ENCODE measurements around the gene DDX3X. TPM values are rescaled to one million over a fixed set of nuclear protein-coding genes. Genes with fewer than 3 reads are reported as not detected.
"Not testable (repeated sequence)": the region's sequence is repeated elsewhere in the genome, so short reads cannot be mapped to it uniquely, and the experiment has no call there.

The DDX3X gene
- total RNA-seq (100 to 1,000 TPM; 222 to 284 TPM), polyA plus RNA-seq (ENCODE audit: insufficient read length in 2 of 2) (100 to 1,000 TPM; 121 to 176 TPM)
- long read RNA-seq, donor 1, full-length matches to known transcripts = 14 of 39 reads
- long read RNA-seq, donor 1, partial matches to known transcripts = 25 of 39 reads
- long read RNA-seq, donor 1, other reads (novel, unspliced or antisense) = 0 of 39 reads
- long read RNA-seq, donor 2, full-length matches to known transcripts = 6 of 31 reads
- long read RNA-seq, donor 2, partial matches to known transcripts = 25 of 31 reads
- long read RNA-seq, donor 2, other reads (novel, unspliced or antisense) = 0 of 31 reads
- long read RNA-seq, donor 3, full-length matches to known transcripts = 12 of 17 reads
- long read RNA-seq, donor 3, partial matches to known transcripts = 5 of 17 reads
- long read RNA-seq, donor 3, other reads (novel, unspliced or antisense) = 0 of 17 reads
- long read RNA-seq, donor 4, full-length matches to known transcripts = 19 of 19 reads
- long read RNA-seq, donor 4, partial matches to known transcripts = 0 of 19 reads
- long read RNA-seq, donor 4, other reads (novel, unspliced or antisense) = 0 of 19 reads

- Histone ChIP-seq H3K9me3 (ENCODE audit: control insufficient read depth, insufficient read depth, low read length) (no peaks in the 10 kb centered on the region), H3K4me3 (ENCODE audit: low read depth, low read length) (peak within 1 kb of the TSS; percentile 100), H3K36me3 (ENCODE audit: control insufficient read depth, insufficient read depth, low read length) (peaks cover 3% of the 10 kb centered on the region), H3K27me3 (ENCODE audit: control insufficient read depth, insufficient read depth, low read length) (peaks cover 23% of the 10 kb centered on the region), H3K4me1 (ENCODE audit: control insufficient read depth, insufficient read depth, low read length) (peaks cover 28% of the 10 kb centered on the region), H3K27ac (ENCODE audit: low read depth, low read length) (peak within 1 kb of the TSS; percentile 100)
- under 1% methylated on average over 47 of the region's 47 CpGs for WGBS (ENCODE audit: insufficient coverage)
- DNase-seq (ENCODE audit: low read depth in 4 of 6, low spot score in 6 of 6) = peak; percentile 71 to 98 (median 90)
Measured at GRCh38 chrX:41333744-41334362, at the start of gene DDX3X. TSS of gene DDX3X (plus strand) at chrX:41334162. CDS start at chrX:41334253, 91 bp downstream.

GRCh38 chrX:41285928-41286327 lies 48.0 kb upstream of the DDX3X start:
- not testable (repeated sequence) for H3K4me3 ChIP-seq (ENCODE audit: low read depth, low read length); H3K36me3 ChIP-seq (ENCODE audit: control insufficient read depth, insufficient read depth, low read length); DNase-seq (ENCODE audit: low read depth in 4 of 6, low spot score in 6 of 6); H3K4me1 ChIP-seq (ENCODE audit: control insufficient read depth, insufficient read depth, low read length); H3K27ac ChIP-seq (ENCODE audit: low read depth, low read length); H3K9me3 ChIP-seq (ENCODE audit: control insufficient read depth, insufficient read depth, low read length)
- WGBS (ENCODE audit: insufficient coverage) = 93% methylated on average over 15 of the region's 21 CpGs
- peaks cover 10% of the 10 kb centered on the region for H3K27me3 ChIP-seq (ENCODE audit: control insufficient read depth, insufficient read depth, low read length)

- Histone ChIP-seq H3K36me3 (ENCODE audit: control insufficient read depth, insufficient read depth, low read length) (no peaks in the 10 kb centered on the region), H3K27ac (ENCODE audit: low read depth, low read length) (no peak overlapping the region), H3K9me3 (ENCODE audit: control insufficient read depth, insufficient read depth, low read length) (no peaks in the 10 kb centered on the region), H3K4me3 (ENCODE audit: low read depth, low read length) (no peak overlapping the region), H3K27me3 (ENCODE audit: control insufficient read depth, insufficient read depth, low read length) (peaks cover 4% of the 10 kb centered on the region), H3K4me1 (ENCODE audit: control insufficient read depth, insufficient read depth, low read length) (peaks cover 7% of the 10 kb centered on the region)
- peak in 1 of 6 donors; percentile 61 for DNase-seq (ENCODE audit: low read depth in 4 of 6, low spot score in 6 of 6)
- WGBS (ENCODE audit: insufficient coverage) = 26% methylated on average over 6 of the region's 6 CpGs
Measured at GRCh38 chrX:41288641-41289040, 45.3 kb upstream of the DDX3X start.

- no peaks in the 10 kb centered on the region for H3K36me3 ChIP-seq (ENCODE audit: control insufficient read depth, insufficient read depth, low read length)
- no peak overlapping the region for H3K4me3 ChIP-seq (ENCODE audit: low read depth, low read length)
- no peaks in the 10 kb centered on the region for H3K9me3 ChIP-seq (ENCODE audit: control insufficient read depth, insufficient read depth, low read length)
- H3K4me1 ChIP-seq (ENCODE audit: control insufficient read depth, insufficient read depth, low read length) = peaks cover 7% of the 10 kb centered on the region
- DNase-seq (ENCODE audit: low read depth in 4 of 6, low spot score in 6 of 6) = no peak
- no peak overlapping the region for H3K27ac ChIP-seq (ENCODE audit: low read depth, low read length)
- WGBS (ENCODE audit: insufficient coverage) = 44% methylated on average over 3 of the region's 3 CpGs
- peaks cover 4% of the 10 kb centered on the region for H3K27me3 ChIP-seq (ENCODE audit: control insufficient read depth, insufficient read depth, low read length)
Measured at GRCh38 chrX:41289095-41289494, 44.9 kb upstream of the DDX3X start.

- no peak for DNase-seq (ENCODE audit: low read depth in 4 of 6, low spot score in 6 of 6)
- H3K27ac ChIP-seq (ENCODE audit: low read depth, low read length) = no peak overlapping the region
Measured at GRCh38 chrX:41291309-41291708, 42.7 kb upstream of the DDX3X start.

GRCh38 chrX:41293269-41293668 lies 40.7 kb upstream of the DDX3X start:
- Histone ChIP-seq H3K27me3 (ENCODE audit: control insufficient read depth, insufficient read depth, low read length) (peaks cover 6% of the 10 kb centered on the region), H3K4me3 (ENCODE audit: low read depth, low read length) (no peak overlapping the region), H3K36me3 (ENCODE audit: control insufficient read depth, insufficient read depth, low read length) (no peaks in the 10 kb centered on the region), H3K27ac (ENCODE audit: low read depth, low read length) (no peak overlapping the region), H3K4me1 (ENCODE audit: control insufficient read depth, insufficient read depth, low read length) (peaks cover 7% of the 10 kb centered on the region), H3K9me3 (ENCODE audit: control insufficient read depth, insufficient read depth, low read length) (no peaks in the 10 kb centered on the region)
- 82% methylated on average over 6 of the region's 6 CpGs for WGBS (ENCODE audit: insufficient coverage)
- no peak for DNase-seq (ENCODE audit: low read depth in 4 of 6, low spot score in 6 of 6)

More at GRCh38 chrX:41291309-41291708, 42.7 kb upstream of the DDX3X start:
- H3K4me1 ChIP-seq (ENCODE audit: control insufficient read depth, insufficient read depth, low read length) = peaks cover 7% of the 10 kb centered on the region
- no peaks in the 10 kb centered on the region for H3K9me3 ChIP-seq (ENCODE audit: control insufficient read depth, insufficient read depth, low read length)
- no peak overlapping the region for H3K4me3 ChIP-seq (ENCODE audit: low read depth, low read length)
- no peaks in the 10 kb centered on the region for H3K36me3 ChIP-seq (ENCODE audit: control insufficient read depth, insufficient read depth, low read length)
- H3K27me3 ChIP-seq (ENCODE audit: control insufficient read depth, insufficient read depth, low read length) = peaks cover 6% of the 10 kb centered on the region

GRCh38 chrX:41300758-41301437 lies 33.1 kb upstream of the DDX3X start:
- no peak for DNase-seq (ENCODE audit: low read depth in 4 of 6, low spot score in 6 of 6)
- no peak overlapping the region for H3K27ac ChIP-seq (ENCODE audit: low read depth, low read length)
- 100% methylated on average over 1 of the region's 5 CpGs for WGBS (ENCODE audit: insufficient coverage)
- peaks cover 2% of the 10 kb centered on the region for H3K4me1 ChIP-seq (ENCODE audit: control insufficient read depth, insufficient read depth, low read length)
- H3K27me3 ChIP-seq (ENCODE audit: control insufficient read depth, insufficient read depth, low read length) = peaks cover 31% of the 10 kb centered on the region
- H3K9me3 ChIP-seq (ENCODE audit: control insufficient read depth, insufficient read depth, low read length) = no peaks in the 10 kb centered on the region
- H3K4me3 ChIP-seq (ENCODE audit: low read depth, low read length) = no peak overlapping the region
- H3K36me3 ChIP-seq (ENCODE audit: control insufficient read depth, insufficient read depth, low read length) = no peaks in the 10 kb centered on the region

- WGBS (ENCODE audit: insufficient coverage) = 18% methylated on average over 1 of the region's 2 CpGs
- no peak for DNase-seq (ENCODE audit: low read depth in 4 of 6, low spot score in 6 of 6)
- Histone ChIP-seq H3K36me3 (ENCODE audit: control insufficient read depth, insufficient read depth, low read length) (no peaks in the 10 kb centered on the region), H3K27me3 (ENCODE audit: control insufficient read depth, insufficient read depth, low read length) (peaks cover 31% of the 10 kb centered on the region), H3K9me3 (ENCODE audit: control insufficient read depth, insufficient read depth, low read length) (no peaks in the 10 kb centered on the region), H3K4me1 (ENCODE audit: control insufficient read depth, insufficient read depth, low read length) (peaks cover 2% of the 10 kb centered on the region), H3K4me3 (ENCODE audit: low read depth, low read length) (no peak overlapping the region), H3K27ac (ENCODE audit: low read depth, low read length) (no peak overlapping the region)
Measured at GRCh38 chrX:41301438-41301824, 32.5 kb upstream of the DDX3X start.

GRCh38 chrX:41302370-41302769 lies 31.6 kb upstream of the DDX3X start:
- no peak overlapping the region for H3K4me3 ChIP-seq (ENCODE audit: low read depth, low read length)
- no peaks in the 10 kb centered on the region for H3K9me3 ChIP-seq (ENCODE audit: control insufficient read depth, insufficient read depth, low read length)
- H3K4me1 ChIP-seq (ENCODE audit: control insufficient read depth, insufficient read depth, low read length) = peaks cover 2% of the 10 kb centered on the region
- no peak overlapping the region for H3K27ac ChIP-seq (ENCODE audit: low read depth, low read length)
- 42% methylated on average over 3 of the region's 6 CpGs for WGBS (ENCODE audit: insufficient coverage)
- H3K27me3 ChIP-seq (ENCODE audit: control insufficient read depth, insufficient read depth, low read length) = peaks cover 31% of the 10 kb centered on the region
- no peaks in the 10 kb centered on the region for H3K36me3 ChIP-seq (ENCODE audit: control insufficient read depth, insufficient read depth, low read length)
- peak in 1 of 6 donors; percentile 18 for DNase-seq (ENCODE audit: low read depth in 4 of 6, low spot score in 6 of 6)

Data from spinal cord (tissue), 10 donors.